Hypothalamus (tissue), 51 donors: ENCODE results near the gene POLD1.
"Not testable (repeated sequence)": the region's sequence is repeated elsewhere in the genome, so short reads cannot be mapped to it uniquely, and the experiment has no call there.

ENCODE experiments used
- DNase-seq, 51 donors: peaks; one replicate each; lab custom pipeline; 2025; lab: John Stamatoyannopoulos, UW

The POLD1 gene

GRCh38 chr19:50433201-50434180, 49.3 kb downstream of the POLD1 start:
- DNase-seq, result no peak

GRCh38 chr19:50434525-50434924, 50.4 kb downstream of the POLD1 start:
- DNase-seq, result no peak

GRCh38 chr19:50435221-50435620, 51.1 kb downstream of the POLD1 start:
- DNase-seq, result no peak

GRCh38 chr19:50435627-50436026, 51.5 kb downstream of the POLD1 start:
- no peak for DNase-seq

- no peak for DNase-seq
These were observed 53.8 kb downstream of the POLD1 start for GRCh38 chr19:50437862-50438449.

GRCh38 chr19:50439130-50439529, 55.0 kb downstream of the POLD1 start:
- not testable (repeated sequence) for DNase-seq

GRCh38 chr19:50444059-50444458, 59.9 kb downstream of the POLD1 start:
- DNase-seq, result no peak

- no peak for DNase-seq
These were observed 62.9 kb downstream of the POLD1 start for GRCh38 chr19:50447053-50447452.

- no peak for DNase-seq
These were observed 63.6 kb downstream of the POLD1 start for GRCh38 chr19:50447750-50448149.

- no peak for DNase-seq
These were observed 65.2 kb downstream of the POLD1 start for GRCh38 chr19:50449236-50449899.

- no peak for DNase-seq
These were observed 66.4 kb downstream of the POLD1 start for GRCh38 chr19:50450369-50451222.

- DNase-seq, result no peak
These were observed 67.0 kb downstream of the POLD1 start for GRCh38 chr19:50451223-50451534.

GRCh38 chr19:50453243-50453642, 69.1 kb downstream of the POLD1 start:
- DNase-seq, result no peak

- DNase-seq, result no peak
These were observed 71.8 kb downstream of the POLD1 start for GRCh38 chr19:50455992-50456391.

- DNase-seq, result no peak
These were observed 73.2 kb downstream of the POLD1 start for GRCh38 chr19:50457300-50457699.

- DNase-seq, result no peak
These were observed 74.4 kb downstream of the POLD1 start for GRCh38 chr19:50458396-50459066.

GRCh38 chr19:50459067-50459456, 74.9 kb downstream of the POLD1 start:
- no peak for DNase-seq

GRCh38 chr19:50459638-50460037, 75.5 kb downstream of the POLD1 start:
- DNase-seq, result no peak

GRCh38 chr19:50460161-50460765, 76.1 kb downstream of the POLD1 start:
- DNase-seq, result no peak
